SK-N-SH (cell line): ENCODE results near the gene TPRG1L. TPM values are rescaled to one million over a fixed set of nuclear protein-coding genes. Genes with fewer than 3 reads are reported as not detected.

Experiments used
- CTCF ChIA-PET: fragments of 300-600, 350-600 bp; formaldehyde crosslinking; extraction: SDS; loops from one replicate; lab custom pipeline; 2021; lab: Yijun Ruan, JAX
- POLR2A ChIA-PET: fragments of 350-600 bp; sonication (Branson Sonifier 250); formaldehyde crosslinking; extraction: SDS; loops from one replicate; lab custom pipeline; 2020; ENCODE audit warnings: antibody characterized with exemption, inconsistent platforms; lab: Yijun Ruan, JAX
- DNase-seq: peaks from one replicate; pipeline ENCODE4 v3.0.0; 2012
- H2AFZ ChIP-seq: fragments of 200-600 bp; sonication (generic); 2 replicates; pipeline ENCODE4 v1.8.1; 2016; ENCODE audit warnings: antibody characterized with exemption, mild to moderate bottlenecking, low read depth
- H3F3A ChIP-seq: fragments of 200-600 bp; sonication (generic); replicated peaks from 2 replicates; pipeline ENCODE3; 2016; ENCODE audit warnings: antibody characterized with exemption, mild to moderate bottlenecking; ENCODE audit not compliant: insufficient read depth
- H3K27ac ChIP-seq, 2 experiments: fragments of 200-500 bp in 1 of 2; fragments of 200-600 bp in 1 of 2; sonication (Bioruptor generic) in 1 of 2; sonication (generic), shearing (Covaris generic) in 1 of 2; 2 replicates each; pipeline versions ENCODE4 v1.5.1 to v1.6.1; 2014 to 2016; ENCODE audit warnings: low read depth in 2 of 2, inconsistent platforms in 1 of 2, low read length in 1 of 2, mild to moderate bottlenecking in 1 of 2, mixed read lengths in 1 of 2
- H3K27me3 ChIP-seq: fragments of 200-600 bp; sonication (generic), shearing (Covaris generic); 2 replicates; pipeline ENCODE4 v1.6.1; 2016; ENCODE audit warnings: mixed run types; ENCODE audit not compliant: insufficient read depth
- H3K36me3 ChIP-seq, 2 experiments: fragments of 200-500 bp in 1 of 2; fragments of 200-600 bp in 1 of 2; sonication (Bioruptor generic) in 1 of 2; sonication (generic) in 1 of 2; replicated peaks in 1 of 2; 2 replicates each; pipeline versions ENCODE3 to v1.5.1; 2014 to 2016; ENCODE audit warnings: low read length in 1 of 2, mild to moderate bottlenecking in 1 of 2; ENCODE audit not compliant: insufficient read depth in 2 of 2, control insufficient read depth in 1 of 2
- H3K4me1 ChIP-seq, 2 experiments: fragments of 200-500 bp in 1 of 2; fragments of 200-600 bp in 1 of 2; sonication (Bioruptor generic) in 1 of 2; sonication (generic), shearing (Covaris generic) in 1 of 2; 2 replicates each; pipeline versions ENCODE4 v1.5.1 to v1.6.1; 2014 to 2016; ENCODE audit warnings: low read depth in 1 of 2, low read length in 1 of 2, mixed run types in 1 of 2; ENCODE audit not compliant: insufficient read depth in 2 of 2, control insufficient read depth in 1 of 2
- H3K4me2 ChIP-seq: fragments of 200-600 bp; sonication (generic), shearing (Covaris generic); 2 replicates; pipeline ENCODE4 v1.6.1; 2017; ENCODE audit warnings: mixed run types
- H3K4me3 ChIP-seq, 2 experiments: fragments of 200-500 bp in 1 of 2; fragments of 200-600 bp in 1 of 2; sonication (Bioruptor generic) in 1 of 2; sonication (generic), shearing (Covaris generic) in 1 of 2; 2 replicates each; pipeline versions ENCODE4 v1.5.1 to v1.8.1; 2014 to 2016; ENCODE audit warnings: low read depth in 2 of 2, inconsistent platforms in 1 of 2, low read length in 1 of 2, mild to moderate bottlenecking in 1 of 2, mixed read lengths in 1 of 2, moderate library complexity in 1 of 2
- H3K79me2 ChIP-seq: fragments of 200-600 bp; sonication (generic); 2 replicates; pipeline ENCODE4 v1.8.1; 2017; ENCODE audit warnings: mild to moderate bottlenecking; ENCODE audit not compliant: insufficient read depth
- H3K9ac ChIP-seq: fragments of 200-600 bp; sonication (generic); 2 replicates; pipeline ENCODE4 v1.6.1; 2017; ENCODE audit warnings: mixed run types
- H3K9me2 ChIP-seq: fragments of 200-600 bp; sonication (generic); 2 replicates; pipeline ENCODE4 v1.6.1; 2017; ENCODE audit warnings: mixed run types
- H3K9me3 ChIP-seq: fragments of 200-600 bp; sonication (generic); 2 replicates; pipeline ENCODE4 v1.6.1; 2017; ENCODE audit warnings: mixed run types, mild to moderate bottlenecking, moderate library complexity
- H4K20me1 ChIP-seq: fragments of 200-600 bp; sonication (generic); 2 replicates; pipeline ENCODE4 v1.6.1; 2017; ENCODE audit warnings: mild to moderate bottlenecking, mixed run types; ENCODE audit not compliant: insufficient read depth
- EP300 ChIP-seq, 2 experiments: IDR thresholded peaks; 2 replicates each; pipeline versions ENCODE4 v1.4.0 to v1.6.1; 2012; ENCODE audit warnings: borderline replicate concordance in 1 of 2, low read depth in 1 of 2, low read length in 1 of 2
- FOXJ3 ChIP-seq: sonication (generic); formaldehyde crosslinking; IDR thresholded peaks from 2 replicates; pipeline ENCODE4 v1.5.1; 2020; ENCODE audit warnings: mild to moderate bottlenecking, missing genetic modification reagents
- JUND ChIP-seq: IDR thresholded peaks from 2 replicates; pipeline ENCODE4 v1.4.0; 2012
- MEF2A ChIP-seq: IDR thresholded peaks from 2 replicates; pipeline ENCODE4 v1.4.0; 2012; ENCODE audit warnings: low read depth, borderline replicate concordance
- MXI1 ChIP-seq: IDR thresholded peaks from 2 replicates; pipeline ENCODE4 v1.6.1; 2012; ENCODE audit warnings: mild to moderate bottlenecking, low read depth, low read length, improper control_type of control experiment
- NFIC ChIP-seq: IDR thresholded peaks from 2 replicates; pipeline ENCODE4 v1.4.0; 2012; ENCODE audit warnings: borderline replicate concordance
- YY1 ChIP-seq: IDR thresholded peaks from 2 replicates; pipeline ENCODE4 v1.4.0; 2012; ENCODE audit warnings: low read depth, mild to moderate bottlenecking
- WGBS: methylation state at CpG from one replicate; pipeline ENCODE4 v1.1.6; 2017; ENCODE audit warnings: low lambda C conversion rate; 5-methylcytosine and 5-hydroxymethylcytosine counted together
- polyA plus RNA-seq, 3 experiments: library from polyadenylated mRNA; depleted of rRNA; stranded (reverse); fragments of >200 nt; gene quantifications; 2 replicates each; pipeline ENCODE4 v1.2.3, GENCODE V29; 2012
- TF ChIP-seq, protein P1 (sequence below): IDR thresholded peaks from 2 replicates; pipeline ENCODE4 v1.6.1; 2012; ENCODE audit warnings: mild to moderate bottlenecking, low read depth, low read length, moderate library complexity
- TF ChIP-seq, protein P2 (sequence below): IDR thresholded peaks from 2 replicates; pipeline ENCODE4 v1.4.0; 2012; ENCODE audit warnings: low read depth, borderline replicate concordance

The TPRG1L gene
- polyA plus RNA-seq, 1 of the 3 experiments (the other 2 are of a cell fraction): 25.9 TPM

GRCh38 chr1:3598522-3599285 is 26.1 kb upstream of the TPRG1L start:
- H4K20me1 ChIP-seq: no peaks in the 10 kb centered on the region
- peak; percentile 71 for DNase-seq
- H3K27me3 ChIP-seq: no peaks in the 10 kb centered on the region
- no peaks in the 10 kb centered on the region for H3K79me2 ChIP-seq
- peak overlapping the region in 1 of 2 experiments; percentile 74; a peak in 2 of 4 replicates for H3K27ac ChIP-seq
- H3K4me2 ChIP-seq: no peak overlapping the region
- no peak overlapping the region for H3K9ac ChIP-seq
- H3K9me2 ChIP-seq: no peaks in the 10 kb centered on the region
- H3K4me1 ChIP-seq: peaks cover 0 to 23% of the 10 kb centered on the region in 2 experiments; a peak in 1 of 4 replicates
- ChIA-PET POLR2A (interaction anchor here (1.2 kb wide), 1 partner anchor 25 kb away, joined by 3 read pairs; no protein-coding TSS in a partner anchor), CTCF (interaction anchor here (0.8 to 3.0 kb wide), 9 partner anchors 10 to 108 kb away, joined by 4 to 17 read pairs (median 6); partner anchors contain the start of gene MEGF6)
- no peaks in the 10 kb centered on the region for H3F3A ChIP-seq
- no peaks in the 10 kb centered on the region for H3K36me3 ChIP-seq
- whole genome bisulfite sequencing: 79% methylated on average over 14 of the region's 30 CpGs
- no peaks in the 10 kb centered on the region for H3K9me3 ChIP-seq
- H2AFZ ChIP-seq: no peak overlapping the region
- H3K4me3 ChIP-seq: no peak overlapping the region
- TF ChIP-seq, protein P1, sequence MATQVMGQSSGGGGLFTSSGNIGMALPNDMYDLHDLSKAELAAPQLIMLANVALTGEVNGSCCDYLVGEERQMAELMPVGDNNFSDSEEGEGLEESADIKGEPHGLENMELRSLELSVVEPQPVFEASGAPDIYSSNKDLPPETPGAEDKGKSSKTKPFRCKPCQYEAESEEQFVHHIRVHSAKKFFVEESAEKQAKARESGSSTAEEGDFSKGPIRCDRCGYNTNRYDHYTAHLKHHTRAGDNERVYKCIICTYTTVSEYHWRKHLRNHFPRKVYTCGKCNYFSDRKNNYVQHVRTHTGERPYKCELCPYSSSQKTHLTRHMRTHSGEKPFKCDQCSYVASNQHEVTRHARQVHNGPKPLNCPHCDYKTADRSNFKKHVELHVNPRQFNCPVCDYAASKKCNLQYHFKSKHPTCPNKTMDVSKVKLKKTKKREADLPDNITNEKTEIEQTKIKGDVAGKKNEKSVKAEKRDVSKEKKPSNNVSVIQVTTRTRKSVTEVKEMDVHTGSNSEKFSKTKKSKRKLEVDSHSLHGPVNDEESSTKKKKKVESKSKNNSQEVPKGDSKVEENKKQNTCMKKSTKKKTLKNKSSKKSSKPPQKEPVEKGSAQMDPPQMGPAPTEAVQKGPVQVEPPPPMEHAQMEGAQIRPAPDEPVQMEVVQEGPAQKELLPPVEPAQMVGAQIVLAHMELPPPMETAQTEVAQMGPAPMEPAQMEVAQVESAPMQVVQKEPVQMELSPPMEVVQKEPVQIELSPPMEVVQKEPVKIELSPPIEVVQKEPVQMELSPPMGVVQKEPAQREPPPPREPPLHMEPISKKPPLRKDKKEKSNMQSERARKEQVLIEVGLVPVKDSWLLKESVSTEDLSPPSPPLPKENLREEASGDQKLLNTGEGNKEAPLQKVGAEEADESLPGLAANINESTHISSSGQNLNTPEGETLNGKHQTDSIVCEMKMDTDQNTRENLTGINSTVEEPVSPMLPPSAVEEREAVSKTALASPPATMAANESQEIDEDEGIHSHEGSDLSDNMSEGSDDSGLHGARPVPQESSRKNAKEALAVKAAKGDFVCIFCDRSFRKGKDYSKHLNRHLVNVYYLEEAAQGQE: no peak
- TF ChIP-seq JUND: no peak
- TF ChIP-seq MEF2A: no peak
- no peak for TF ChIP-seq FOXJ3
- TF ChIP-seq YY1: no peak
- TF ChIP-seq, protein P2, sequence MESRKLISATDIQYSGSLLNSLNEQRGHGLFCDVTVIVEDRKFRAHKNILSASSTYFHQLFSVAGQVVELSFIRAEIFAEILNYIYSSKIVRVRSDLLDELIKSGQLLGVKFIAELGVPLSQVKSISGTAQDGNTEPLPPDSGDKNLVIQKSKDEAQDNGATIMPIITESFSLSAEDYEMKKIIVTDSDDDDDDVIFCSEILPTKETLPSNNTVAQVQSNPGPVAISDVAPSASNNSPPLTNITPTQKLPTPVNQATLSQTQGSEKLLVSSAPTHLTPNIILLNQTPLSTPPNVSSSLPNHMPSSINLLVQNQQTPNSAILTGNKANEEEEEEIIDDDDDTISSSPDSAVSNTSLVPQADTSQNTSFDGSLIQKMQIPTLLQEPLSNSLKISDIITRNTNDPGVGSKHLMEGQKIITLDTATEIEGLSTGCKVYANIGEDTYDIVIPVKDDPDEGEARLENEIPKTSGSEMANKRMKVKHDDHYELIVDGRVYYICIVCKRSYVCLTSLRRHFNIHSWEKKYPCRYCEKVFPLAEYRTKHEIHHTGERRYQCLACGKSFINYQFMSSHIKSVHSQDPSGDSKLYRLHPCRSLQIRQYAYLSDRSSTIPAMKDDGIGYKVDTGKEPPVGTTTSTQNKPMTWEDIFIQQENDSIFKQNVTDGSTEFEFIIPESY: no peak
- no peak for TF ChIP-seq NFIC
- TF ChIP-seq MXI1: no peak

- 70% methylated on average over 2 of the region's 16 CpGs for WGBS
- CTCF ChIA-PET: interaction anchor here (0.7 to 3.0 kb wide), 12 partner anchors 9 to 109 kb away, joined by 3 to 17 read pairs (median 4); partner anchors contain the start of gene MEGF6
- no peaks in the 10 kb centered on the region for H3F3A ChIP-seq
Measured at GRCh38 chr1:3599286-3599811, 25.5 kb upstream of the TPRG1L start.

More at GRCh38 chr1:3599286-3599811, 25.5 kb upstream of the TPRG1L start:
- peak; percentile 75 for DNase-seq
- TF ChIP-seq YY1 (no peak), EP300 (IDR thresholded peaks at IDR 0.05; ENCODE audit: borderline replicate concordance in 1 of 2, low read depth in 1 of 2, low read length in 1 of 2) (peak in 1 of 2 experiments; percentile 20; a peak in 1 of 4 replicates)
- H3K4me1 ChIP-seq: peaks cover 0 to 23% of the 10 kb centered on the region in 2 experiments; a peak in 1 of 4 replicates
- POLR2A ChIA-PET: interaction anchor here (1.2 kb wide), 1 partner anchor 26 kb away, joined by 3 read pairs; no protein-coding TSS in a partner anchor
- no peak overlapping the region for H2AFZ ChIP-seq
- peak overlapping the region in 1 of 2 experiments; percentile 74; a peak in 2 of 4 replicates for H3K27ac ChIP-seq
- no peaks in the 10 kb centered on the region for H3K9me3 ChIP-seq
- H3K4me3 ChIP-seq: no peak overlapping the region
- H3K9me2 ChIP-seq: no peaks in the 10 kb centered on the region
- no peaks in the 10 kb centered on the region for H4K20me1 ChIP-seq
- no peak overlapping the region for H3K9ac ChIP-seq
- H3K27me3 ChIP-seq: no peaks in the 10 kb centered on the region
- H3K36me3 ChIP-seq: no peaks in the 10 kb centered on the region
- no peak overlapping the region for H3K4me2 ChIP-seq
- H3K79me2 ChIP-seq: no peaks in the 10 kb centered on the region
